Astrocyte of the cerebellum (primary cell): Measurements from ENCODE around the gene C1orf105.

Experiments used
- DNase-seq: peaks from one replicate; pipeline ENCODE4 v3.0.0-alpha.2; 2011; ENCODE audit warnings: low read depth
- H3K4me3 ChIP-seq: 2 replicates; pipeline ENCODE4 v1.5.1; 2011; ENCODE audit warnings: mild to moderate bottlenecking, low read depth, low read length, moderate library complexity
- in situ Hi-C: cut with HindIII; loops from 2 replicates; pipeline ENCODE4 v1.10.0; 2017; ENCODE audit warnings: low sequenced_read_pairs
- TF ChIP-seq, protein P1 (sequence below): IDR thresholded peaks from 2 replicates; pipeline ENCODE4 v1.5.1; 2012; ENCODE audit warnings: low read length, low read depth, moderate library complexity, mild to moderate bottlenecking; ENCODE audit errors: missing control alignments

C1orf105 gene

DNA sequence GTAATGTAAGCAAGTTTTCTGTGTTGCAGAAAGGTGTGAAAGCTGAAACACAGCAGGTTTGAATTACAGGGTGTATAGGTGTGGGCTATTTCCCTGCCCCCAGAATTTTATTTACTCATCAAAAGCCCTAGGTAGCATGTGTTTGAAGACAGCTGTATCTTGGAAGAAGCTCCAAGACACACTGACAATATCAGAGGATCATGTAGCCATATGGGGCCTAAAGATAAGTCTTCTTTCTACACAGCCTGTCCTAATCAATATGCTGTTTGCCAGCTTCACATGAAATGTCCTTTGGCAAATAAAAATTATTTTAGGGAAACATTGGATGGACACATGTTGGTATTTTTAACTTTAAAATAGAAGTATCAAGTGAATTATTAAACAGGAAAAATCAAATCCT lies 95.0 kb downstream of the C1orf105 start:
- no peak overlapping the region for H3K4me3 ChIP-seq
- in situ Hi-C loops: no loop called here
- TF ChIP-seq, protein P1, sequence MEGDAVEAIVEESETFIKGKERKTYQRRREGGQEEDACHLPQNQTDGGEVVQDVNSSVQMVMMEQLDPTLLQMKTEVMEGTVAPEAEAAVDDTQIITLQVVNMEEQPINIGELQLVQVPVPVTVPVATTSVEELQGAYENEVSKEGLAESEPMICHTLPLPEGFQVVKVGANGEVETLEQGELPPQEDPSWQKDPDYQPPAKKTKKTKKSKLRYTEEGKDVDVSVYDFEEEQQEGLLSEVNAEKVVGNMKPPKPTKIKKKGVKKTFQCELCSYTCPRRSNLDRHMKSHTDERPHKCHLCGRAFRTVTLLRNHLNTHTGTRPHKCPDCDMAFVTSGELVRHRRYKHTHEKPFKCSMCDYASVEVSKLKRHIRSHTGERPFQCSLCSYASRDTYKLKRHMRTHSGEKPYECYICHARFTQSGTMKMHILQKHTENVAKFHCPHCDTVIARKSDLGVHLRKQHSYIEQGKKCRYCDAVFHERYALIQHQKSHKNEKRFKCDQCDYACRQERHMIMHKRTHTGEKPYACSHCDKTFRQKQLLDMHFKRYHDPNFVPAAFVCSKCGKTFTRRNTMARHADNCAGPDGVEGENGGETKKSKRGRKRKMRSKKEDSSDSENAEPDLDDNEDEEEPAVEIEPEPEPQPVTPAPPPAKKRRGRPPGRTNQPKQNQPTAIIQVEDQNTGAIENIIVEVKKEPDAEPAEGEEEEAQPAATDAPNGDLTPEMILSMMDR: no peak
- no peak for DNase-seq

DNA sequence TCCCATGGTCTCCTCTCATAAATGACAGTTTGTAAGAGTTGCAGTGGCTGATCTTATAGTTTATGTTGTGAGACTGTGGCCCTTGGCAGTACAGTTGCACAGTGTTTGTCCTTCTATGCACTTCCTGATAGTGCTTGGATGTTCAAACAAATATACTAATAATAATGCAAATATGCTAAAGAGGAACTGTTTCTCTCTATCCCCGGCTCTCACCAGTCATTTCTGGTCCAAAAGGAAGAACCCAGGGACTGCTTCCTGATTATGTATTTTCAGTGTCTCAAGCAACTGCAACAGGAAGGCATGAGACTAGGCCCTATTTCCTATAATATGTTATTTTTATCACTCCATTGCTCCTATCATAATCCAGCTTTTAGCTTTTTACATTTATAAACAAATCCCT lies 95.4 kb downstream of the C1orf105 start:
- no peak overlapping the region for H3K4me3 ChIP-seq
- TF ChIP-seq, protein P1: no peak
- DNase-seq: no peak
- in situ Hi-C loops: no loop called here

DNA sequence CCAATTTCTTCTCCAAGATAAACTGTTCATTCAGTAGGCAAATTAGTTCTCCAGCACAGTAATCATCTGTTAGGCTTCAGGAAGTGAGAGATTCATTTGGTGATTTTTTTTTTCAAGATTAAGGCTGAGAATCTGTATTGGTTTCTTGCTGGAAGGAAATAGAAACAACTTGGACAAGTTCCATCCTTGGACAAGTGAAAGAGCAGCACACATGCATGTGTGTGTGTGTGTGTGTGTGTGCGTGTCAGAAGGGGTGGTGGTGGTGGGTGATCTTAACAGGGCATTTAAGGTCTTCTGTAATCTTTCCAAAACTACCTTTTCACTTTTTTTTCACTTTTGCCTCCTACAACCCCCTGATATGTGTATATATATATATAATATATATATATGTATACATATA lies 96.6 kb downstream of the C1orf105 start:
- H3K4me3 ChIP-seq: no peak overlapping the region
- DNase-seq: no peak
- in situ Hi-C loops: no loop called here
- TF ChIP-seq, protein P1: no peak

DNA sequence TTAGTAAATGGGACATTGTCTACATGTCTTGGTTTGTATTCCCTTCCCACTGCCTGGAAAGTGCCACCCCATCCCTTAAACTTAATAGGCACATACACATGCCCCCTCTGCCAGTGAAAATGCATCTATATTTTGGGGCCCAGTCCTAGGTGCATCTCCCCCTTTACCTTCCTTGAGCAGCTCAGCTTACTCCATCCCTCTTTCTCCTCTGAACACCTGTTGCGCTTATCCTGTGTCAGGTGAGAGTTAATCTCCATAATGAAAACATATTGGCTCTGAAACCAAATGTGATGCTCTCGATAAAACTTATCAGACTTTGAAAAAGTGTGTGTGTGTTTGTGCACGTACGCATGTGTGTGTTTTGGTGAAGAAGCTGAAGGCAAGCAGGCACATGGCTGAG lies 97.1 kb downstream of the C1orf105 start:
- TF ChIP-seq, protein P1: no peak
- no peak for DNase-seq
- H3K4me3 ChIP-seq: no peak overlapping the region
- in situ Hi-C loops: no loop called here
